ENCODE data around the gene HLA-DOA. TPM values are rescaled to one million over a fixed set of nuclear protein-coding genes. Genes with fewer than 3 reads are reported as not detected.

The HLA-DOA gene
- 1 to 10 TPM in 1 of 2 donors, under 1 TPM in 1; 0.92 to 4.7 TPM for total RNA-seq
- long read RNA-seq, result 0 reads

DNA sequence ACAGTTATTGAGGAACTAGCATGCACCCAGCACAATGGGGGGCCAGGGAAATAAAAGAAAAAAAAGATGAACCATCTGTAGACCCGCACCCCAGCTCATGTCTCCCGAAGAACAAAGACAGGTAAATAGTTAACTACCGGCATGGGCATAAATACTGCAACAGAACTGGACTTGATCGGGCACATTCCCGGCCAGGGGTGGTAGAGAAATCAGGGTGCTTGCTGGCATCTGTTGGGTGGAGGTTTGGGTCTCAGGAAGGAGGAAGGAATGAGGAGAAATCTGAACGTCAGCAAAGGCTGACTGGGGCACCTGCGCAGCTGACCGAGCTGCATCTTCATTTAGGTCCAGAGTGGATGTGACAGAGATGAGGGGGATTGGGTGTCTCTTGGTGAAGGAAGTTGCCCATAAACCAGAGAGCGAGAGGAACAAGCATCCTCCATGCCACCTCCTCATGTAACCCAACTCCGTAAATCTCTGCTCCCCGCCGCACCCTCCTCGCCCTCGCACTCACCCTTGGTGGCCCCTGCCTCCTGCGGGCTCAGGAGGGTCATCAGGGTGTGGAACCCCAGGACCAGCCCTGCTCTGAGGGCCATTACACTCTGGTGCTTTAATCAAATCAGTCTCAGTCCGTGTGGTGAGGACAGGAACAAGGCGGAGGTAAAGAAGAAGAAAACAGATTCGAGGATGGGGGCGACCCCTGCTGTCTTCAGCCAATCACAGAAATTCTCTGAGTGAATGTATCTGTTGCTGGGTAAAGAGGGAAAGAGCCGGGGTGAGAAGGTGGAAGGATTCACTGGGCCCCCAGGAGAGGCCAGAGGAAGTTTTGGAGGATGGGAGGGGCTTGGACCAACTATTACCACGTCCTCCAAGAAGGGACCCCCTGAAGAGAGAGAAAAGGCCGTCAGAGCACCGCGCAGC is at the start of gene HLA-DOA:
Gene HLA-DOA, minus strand, starts transcription at position 648 of the 918 bp plus-strand sequence.
- intact Hi-C loops (cut with DNase I, micrococcal nuclease), result no loop called here
- peak in 1 of 2 donors; percentile 33 for DNase-seq

DNA sequence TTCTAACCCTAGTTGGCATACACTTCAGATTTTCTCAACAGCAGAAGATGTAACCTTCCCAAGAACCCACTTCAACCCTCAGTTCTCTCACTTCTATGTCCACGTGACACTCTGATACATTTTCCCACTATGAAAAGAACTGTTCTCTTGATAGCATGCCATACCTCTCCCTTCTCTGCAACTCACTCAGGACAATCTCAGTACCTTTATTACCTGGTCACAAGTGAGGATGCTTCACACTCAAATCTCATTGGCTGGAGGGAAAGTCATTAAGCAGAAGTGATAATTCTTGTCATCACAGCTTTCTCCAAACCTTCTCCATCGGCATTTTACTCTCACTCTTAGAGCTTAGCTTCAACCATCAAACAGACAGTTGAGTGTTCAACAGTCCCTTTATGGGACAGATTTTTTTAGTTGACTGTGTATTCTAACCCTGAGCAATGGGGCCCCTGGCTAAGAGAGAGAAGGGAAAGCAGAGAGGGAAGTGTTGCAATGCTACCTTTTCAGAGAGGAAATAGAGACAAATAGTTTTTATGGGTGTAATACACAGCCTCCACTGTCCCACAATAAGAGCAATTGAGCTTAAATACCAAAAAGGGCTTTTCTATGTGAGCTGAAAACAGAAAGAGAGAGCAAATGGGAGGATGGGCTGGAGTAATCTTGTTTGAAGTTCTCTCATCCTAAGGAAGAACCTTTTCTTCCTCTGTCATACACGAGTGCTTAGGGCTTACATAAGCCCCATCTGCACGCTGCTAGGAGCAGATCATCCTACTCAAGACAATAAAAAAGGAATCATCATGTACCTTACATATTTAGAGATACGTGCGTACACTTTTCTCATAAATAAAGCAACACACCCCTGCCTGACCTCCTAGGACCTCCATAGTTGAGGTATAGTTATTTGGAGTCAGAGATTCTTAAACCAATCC is 48.1 kb upstream of the HLA-DOA start:
- no peak for DNase-seq
- ATAC-seq, result no peak
- intact Hi-C loops (cut with DNase I, micrococcal nuclease), result no loop called here

More for the DNA sequence above, at the start of gene HLA-DOA:
- no peak for ATAC-seq

DNA sequence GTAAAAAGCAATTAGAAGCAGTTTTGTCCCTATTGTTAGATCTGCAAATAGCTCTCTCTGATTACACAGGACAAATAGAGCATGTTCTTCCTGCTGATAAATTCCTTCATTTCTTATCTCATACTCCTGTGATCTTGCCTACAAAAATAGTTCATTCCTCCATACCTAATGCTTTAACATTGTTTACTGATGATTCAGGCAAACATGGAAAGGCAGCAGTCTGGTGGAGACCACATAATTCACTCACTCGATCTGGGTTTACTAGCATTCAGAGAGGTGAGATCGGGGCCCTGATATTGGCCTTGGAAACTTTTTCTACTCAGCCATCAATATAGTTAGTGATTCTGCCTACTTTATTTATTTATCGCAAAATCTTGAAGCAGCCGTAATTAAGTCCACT is 43.8 kb upstream of the HLA-DOA start:
- intact Hi-C loops (cut with DNase I, micrococcal nuclease), result no loop called here
- ATAC-seq (no peak), DNase-seq (no peak)

DNA sequence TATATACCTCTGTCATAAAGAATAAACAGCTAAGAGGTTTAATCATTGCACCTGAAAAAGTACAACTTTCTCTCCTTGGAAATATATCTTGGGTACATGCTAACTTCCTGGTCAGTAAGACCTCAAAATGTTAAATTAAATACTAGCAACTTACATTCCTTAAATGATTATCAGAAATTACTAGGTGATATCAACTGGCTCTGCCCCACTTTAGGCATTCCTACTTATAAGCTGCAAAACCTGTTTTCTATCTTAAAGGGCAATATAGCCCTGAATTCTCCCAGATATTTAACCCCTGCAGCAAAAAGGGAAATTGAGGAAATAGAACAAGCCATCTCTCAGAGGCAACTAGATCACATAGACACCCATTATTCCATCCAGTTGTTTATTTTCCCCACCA is 43.2 kb upstream of the HLA-DOA start:
- ATAC-seq (no peak), DNase-seq (no peak)
- intact Hi-C loops (cut with DNase I, micrococcal nuclease), result no loop called here

DNA sequence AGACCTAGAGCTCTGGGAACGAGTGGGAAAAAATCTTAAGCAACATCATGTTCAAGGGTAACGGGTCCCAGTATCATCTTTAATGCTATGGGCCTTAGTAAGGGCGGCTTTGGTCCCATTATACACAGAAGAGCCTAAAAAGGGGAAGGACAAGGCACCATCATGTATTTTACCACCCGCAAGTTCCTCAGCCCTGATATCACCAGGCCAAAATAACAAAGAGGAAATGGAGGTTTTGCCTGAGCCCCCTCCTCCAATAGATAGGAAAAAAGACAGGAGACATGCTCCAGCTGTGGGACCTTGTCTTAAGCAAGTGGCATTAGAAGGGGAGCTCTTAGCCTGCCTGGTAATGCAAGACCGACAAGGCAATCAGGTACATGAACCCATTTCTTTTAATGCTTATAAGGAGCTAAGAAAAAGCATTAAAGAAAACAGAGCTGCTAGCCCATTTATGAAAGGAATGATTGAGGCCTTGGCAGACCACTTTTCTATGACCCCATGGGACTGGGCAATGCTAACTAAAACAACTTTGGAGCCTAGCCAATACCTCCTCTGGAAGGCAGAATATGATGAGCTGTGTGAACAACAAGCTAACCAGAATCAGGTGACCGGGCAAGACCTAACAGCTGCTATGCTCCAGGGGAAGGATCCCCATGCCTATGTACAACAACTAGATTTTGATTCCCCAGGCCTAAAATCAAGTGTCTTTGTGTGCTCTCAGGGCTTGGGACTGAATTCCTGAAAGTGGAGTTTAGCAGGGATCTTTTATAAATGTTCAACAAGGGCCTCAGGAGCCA is 40.8 kb upstream of the HLA-DOA start:
- no peak for ATAC-seq
- intact Hi-C loops (cut with DNase I, micrococcal nuclease), result no loop called here
- no peak for DNase-seq

DNA sequence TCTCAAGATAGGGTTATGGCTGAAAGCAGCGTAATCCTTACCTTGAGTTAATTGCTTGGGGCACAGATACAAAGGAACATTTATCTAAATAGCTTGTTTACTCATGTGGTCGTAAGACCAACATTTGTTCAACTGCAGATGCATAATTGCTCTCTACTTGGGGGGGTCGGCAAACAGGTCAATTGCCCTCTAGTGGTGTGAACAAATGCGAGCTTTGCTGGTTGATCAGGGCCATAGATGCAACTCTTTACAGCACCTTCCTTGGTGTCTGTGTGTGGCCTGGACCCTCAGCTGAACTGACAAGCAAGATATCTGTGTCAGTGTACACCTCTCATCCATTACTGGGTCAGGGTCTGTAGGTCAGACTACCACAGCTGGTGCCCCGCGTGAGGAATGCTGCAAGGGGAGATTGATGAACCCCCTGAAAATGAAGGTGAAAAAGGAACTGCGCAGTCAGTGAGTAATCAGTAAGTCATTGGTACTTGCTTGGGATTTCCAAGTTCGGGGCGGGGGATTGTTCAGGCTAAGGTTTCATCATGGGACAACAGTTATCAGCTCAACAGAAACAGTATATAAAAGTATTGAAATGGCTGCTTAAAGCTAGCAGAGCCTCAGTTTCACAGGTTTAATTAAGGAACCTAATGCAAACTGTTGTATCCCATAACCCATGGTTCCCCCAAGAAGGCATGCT is 40.1 kb upstream of the HLA-DOA start:
- no peak for ATAC-seq

DNA sequence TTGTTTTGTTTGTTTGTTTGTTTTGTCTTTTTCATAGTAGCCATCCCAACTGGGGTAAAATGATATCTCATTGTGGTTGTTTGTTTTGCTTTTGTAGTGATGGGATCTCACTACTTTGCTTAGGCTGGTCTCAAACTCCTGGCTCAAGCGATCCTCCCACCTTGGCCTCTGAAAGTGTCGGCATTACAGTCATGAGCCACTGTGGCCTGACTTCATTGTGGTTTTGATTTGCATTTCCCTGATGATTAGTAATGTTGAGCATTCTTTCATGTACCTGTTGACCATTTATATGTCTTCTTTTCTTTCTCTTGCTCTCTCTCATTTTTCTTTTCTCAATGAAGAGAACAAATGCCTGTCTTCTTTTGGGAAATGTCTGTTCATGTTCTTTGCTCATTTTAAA is 30.8 kb upstream of the HLA-DOA start:
- ATAC-seq (no peak), DNase-seq (no peak)
- intact Hi-C loops (cut with DNase I, micrococcal nuclease), result no loop called here

More for the DNA sequence above, 40.1 kb upstream of the HLA-DOA start:
- no peak for DNase-seq
- intact Hi-C loops (cut with DNase I, micrococcal nuclease), result no loop called here

DNA sequence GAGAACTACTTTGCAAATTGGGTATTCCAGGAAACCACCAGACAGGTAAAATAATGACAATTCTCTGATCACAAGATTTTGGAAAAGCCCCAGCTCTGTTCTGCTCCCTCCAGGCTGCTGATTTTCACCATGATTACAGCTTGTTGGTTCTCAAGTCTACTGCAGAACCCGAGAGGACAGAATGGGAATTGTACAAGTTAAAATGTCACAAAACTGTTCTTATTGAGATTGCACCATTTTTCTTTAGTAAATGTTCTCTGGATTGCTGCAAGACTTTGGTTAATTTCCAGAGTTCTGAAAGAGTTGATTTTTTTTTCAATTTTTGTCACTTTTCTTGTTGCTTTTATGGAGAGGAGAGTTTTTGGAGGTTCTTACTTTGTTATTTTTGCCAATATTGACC is 27.1 kb upstream of the HLA-DOA start:
- intact Hi-C loops (cut with DNase I, micrococcal nuclease), result no loop called here
- DNase-seq, result no peak
- no peak for ATAC-seq

DNA sequence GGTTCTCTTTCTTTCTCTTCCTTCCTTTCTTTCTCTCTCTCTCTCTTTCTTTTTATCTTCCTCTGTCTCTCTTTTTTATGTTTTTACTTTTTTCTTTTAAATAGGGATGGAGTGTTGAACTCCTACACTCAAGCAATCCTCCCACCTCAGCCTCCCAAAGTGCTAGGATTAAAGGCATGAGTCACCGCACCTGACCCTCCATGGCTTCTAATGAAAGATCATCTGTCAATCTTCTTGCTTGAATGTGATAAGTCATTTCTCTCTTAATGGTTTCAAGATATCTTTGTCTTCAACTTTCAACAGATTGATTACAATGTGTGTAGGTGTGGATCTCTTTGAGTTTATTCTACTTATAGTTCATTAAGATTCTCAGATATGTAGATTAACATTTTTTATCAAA is 25.2 kb upstream of the HLA-DOA start:
- ATAC-seq, result no peak
- DNase-seq, result no peak
- intact Hi-C loops (cut with DNase I, micrococcal nuclease), result no loop called here

DNA sequence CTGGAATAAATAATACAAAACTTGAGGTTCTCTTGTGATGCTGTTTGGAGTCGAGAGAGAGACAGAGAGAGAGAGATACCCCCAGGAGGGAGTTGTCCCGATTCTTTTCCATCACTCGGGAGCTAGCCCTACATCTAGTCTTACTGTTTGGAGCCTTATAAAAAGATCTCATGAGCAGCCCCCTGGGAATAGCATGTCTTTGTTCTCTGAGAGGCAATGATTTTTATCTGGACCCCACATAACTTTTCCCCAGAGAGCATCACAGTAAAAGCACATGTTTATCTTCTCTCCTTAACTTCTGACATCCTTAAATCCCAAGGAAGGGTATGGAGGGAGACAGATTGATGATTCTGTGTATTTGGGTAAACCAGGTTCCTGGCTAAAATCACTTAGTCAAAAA is 20.9 kb upstream of the HLA-DOA start:
- intact Hi-C loops (cut with DNase I, micrococcal nuclease), result no loop called here
- DNase-seq, result no peak

DNA sequence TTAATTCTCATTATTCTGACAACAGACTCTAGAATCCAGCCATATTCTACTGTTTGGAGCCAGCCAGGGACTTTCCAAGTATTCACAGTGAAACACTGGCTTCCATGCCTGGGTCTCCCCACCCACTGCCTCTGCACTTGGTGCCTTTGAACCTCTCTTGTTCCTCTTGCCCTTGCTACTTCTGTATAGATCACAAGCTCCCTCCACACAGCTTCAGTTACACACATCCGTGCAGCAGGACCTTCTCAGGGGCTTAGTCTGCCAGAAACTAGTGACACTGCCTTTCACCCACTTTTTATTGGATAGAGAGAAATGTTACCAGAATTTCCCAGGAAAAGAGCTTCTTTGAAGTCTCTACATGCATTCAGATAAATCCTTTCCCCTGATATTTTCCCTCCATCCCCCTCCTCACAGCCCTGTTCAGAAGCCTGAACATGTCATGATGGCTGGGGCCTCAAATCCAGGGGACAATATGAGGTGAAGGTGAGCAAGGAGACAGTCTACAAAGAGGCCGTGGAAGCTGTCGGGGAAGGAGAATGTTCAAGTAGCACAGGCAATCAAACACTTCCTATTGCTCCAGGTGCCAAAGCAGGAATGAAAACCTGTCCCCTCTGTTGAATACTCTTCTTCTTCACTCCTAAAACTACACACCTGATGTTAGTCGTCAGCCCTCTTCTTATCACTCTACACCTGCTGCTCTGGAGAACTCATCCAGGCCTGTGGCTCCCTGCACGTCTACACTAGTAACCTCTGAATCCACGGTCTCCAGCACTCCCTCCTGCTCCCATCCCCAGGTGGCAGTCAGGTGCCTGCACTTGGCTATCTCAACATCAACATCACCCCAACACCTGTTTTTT is 20.2 kb upstream of the HLA-DOA start:
- DNase-seq (peak in 1 of 2 donors; percentile 34), ATAC-seq (peak; percentile 44)
- intact Hi-C loops (cut with DNase I, micrococcal nuclease), result no loop called here

More for the DNA sequence above, 20.9 kb upstream of the HLA-DOA start:
- no peak for ATAC-seq

DNA sequence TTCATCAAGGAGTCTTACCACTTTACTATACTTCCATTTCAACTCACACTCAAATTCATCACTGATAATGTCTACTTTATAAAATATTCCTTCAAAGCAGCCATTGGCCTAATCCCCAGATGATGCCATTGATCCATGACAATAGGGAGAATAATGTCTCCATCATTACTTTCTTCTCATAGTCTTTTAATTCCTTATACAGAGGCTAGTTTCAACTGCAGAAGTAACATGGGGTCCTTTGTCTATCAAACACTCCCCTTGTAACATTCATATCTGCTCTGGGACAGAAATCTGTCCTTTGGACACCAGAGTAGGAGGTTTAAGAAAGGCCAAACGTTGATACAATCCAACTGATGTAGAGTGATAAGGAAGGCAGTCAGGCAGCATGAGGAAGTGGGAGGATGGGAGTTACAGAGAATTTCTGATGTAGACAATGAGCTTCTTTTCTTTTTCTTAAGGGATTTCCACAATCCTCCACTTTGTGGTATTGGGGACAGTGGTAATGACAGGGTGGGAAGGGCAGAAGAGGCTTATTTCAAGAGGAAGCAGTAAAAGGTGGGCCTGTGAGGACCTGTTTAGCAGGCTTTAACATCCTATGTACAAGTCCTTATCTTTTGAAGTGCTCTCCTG is 18.9 kb upstream of the HLA-DOA start:
- ATAC-seq (no peak), DNase-seq (no peak)
- intact Hi-C loops (cut with DNase I, micrococcal nuclease), result no loop called here

DNA sequence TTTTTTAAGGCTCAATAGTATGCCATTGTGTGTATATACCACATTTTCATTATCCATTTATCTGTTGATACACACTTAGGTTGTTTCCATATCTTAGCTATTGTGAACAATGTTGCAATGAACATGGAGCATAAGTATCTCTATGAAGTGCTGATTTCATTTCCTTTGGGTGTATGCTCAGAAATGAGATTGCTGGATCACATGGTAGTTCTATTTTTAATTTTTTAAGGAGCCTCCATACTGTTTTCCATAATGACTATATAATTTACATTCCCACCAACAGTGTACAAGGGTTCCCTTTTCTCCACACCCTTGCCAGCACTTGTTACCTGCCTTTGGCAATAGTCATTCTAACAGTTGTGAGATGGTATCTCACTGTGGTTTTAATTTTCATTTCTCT is 15.1 kb upstream of the HLA-DOA start:
- no peak for ATAC-seq
- DNase-seq, result no peak
- intact Hi-C loops (cut with DNase I, micrococcal nuclease), result no loop called here

DNA sequence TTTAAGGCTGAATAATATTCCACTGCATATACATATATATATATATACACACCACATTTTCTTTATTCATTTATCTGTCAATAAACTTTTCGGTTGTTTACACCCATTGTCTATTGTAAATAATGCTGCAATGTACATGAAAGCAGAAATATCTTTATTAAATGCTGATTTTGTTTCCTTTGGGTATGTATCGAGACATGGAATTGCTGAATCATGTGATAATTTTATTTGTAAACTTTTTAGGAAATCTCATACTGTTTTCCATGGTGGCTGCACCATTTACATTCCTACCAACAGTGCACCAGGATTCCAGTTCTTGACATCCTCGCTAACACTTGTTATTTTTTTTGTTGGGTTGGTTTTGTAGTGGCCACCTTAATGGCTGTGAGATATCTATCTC is 14.1 kb upstream of the HLA-DOA start:
- DNase-seq (no peak), ATAC-seq (no peak)
- intact Hi-C loops (cut with DNase I, micrococcal nuclease), result no loop called here

DNA sequence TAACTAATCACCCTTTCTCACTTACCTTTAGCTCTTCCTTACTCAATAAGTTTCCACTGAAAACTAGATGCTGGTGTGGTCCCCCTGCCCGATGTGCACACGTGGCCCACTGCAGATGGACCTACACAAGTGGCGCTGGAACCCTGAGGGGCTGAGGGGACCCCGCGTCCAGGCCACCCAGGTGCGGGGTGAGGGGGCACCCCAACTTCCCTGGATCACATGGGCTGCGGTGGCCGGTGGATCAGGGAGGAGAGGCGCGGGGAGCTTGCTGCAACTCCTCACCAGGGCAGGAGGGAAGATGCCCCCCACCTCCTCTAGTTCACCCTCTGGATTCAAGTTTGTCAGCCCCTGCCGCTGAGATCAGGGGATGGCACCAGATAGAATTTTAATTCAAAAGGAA is 12.5 kb upstream of the HLA-DOA start:
- intact Hi-C loops (cut with DNase I, micrococcal nuclease), result no loop called here
- DNase-seq (no peak), ATAC-seq (no peak)

DNA sequence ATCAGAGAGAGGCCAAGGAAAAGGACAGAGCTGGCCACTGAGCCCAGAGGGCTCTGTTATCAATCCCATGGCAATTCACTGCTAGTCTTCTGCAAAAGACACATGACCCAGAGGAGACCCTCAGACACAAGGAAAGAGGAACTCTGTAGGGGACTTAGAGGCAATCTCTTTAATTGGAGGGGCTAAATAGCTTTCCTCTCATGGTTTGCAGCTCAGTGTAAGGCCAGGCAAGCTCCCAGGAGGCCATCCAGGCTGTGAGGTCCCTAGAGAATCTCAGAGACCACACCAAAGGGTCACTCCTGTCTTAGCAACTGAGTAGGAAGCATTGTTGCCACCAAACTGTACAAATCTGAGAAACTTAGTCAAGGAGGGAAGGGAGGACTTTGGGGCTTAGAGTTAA is 10.0 kb upstream of the HLA-DOA start:
- intact Hi-C loops (cut with DNase I, micrococcal nuclease), result loop anchor here in 1 of 2 donors (10.0 kb wide), 1 partner anchor 65 kb away; no protein-coding TSS in a partner anchor
- ATAC-seq, result peak; percentile 17

DNA sequence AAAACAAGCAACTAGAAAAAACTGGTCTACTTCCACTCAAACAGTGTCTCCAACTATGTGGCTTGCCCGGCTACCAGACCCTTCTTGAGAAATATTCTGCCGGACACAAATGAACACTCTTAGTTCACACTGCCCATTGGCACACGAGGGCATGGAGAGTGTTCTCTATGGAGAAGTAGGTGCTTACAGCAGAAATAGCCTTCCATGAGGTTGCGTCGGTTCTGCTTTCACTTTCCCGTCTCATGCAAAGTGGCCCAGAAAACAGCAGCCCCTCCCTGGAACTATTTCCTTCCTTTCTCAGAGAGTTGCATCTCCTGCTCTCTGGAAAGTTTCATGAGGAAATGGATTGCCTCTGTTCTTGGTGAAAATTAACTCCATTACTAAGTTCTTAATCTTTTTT is 9.5 kb upstream of the HLA-DOA start:
- peak; percentile 58 to 63 for DNase-seq
- ATAC-seq, result peak; percentile 87
- intact Hi-C loops (cut with DNase I, micrococcal nuclease), result loop anchor here in 1 of 2 donors (10.0 kb wide), 1 partner anchor 66 kb away; no protein-coding TSS in a partner anchor

More for the DNA sequence above, 10.0 kb upstream of the HLA-DOA start:
- DNase-seq, result no peak
